Cardiac fibroblast (primary cell): ENCODE results near the gene KCNQ1OT1.

Experiments used
- DNase-seq, 2 donors: peaks; one replicate each; pipeline versions ENCODE4 v3.0.0 to v3.0.0-alpha.2; 2010; ENCODE audit warnings: low read depth in 2 of 2
- H3K4me3 ChIP-seq, 2 donors: replicated peaks in 1 of 2; 1 replicate in 1 of 2; 2 replicates in 1 of 2; pipeline ENCODE4 v1.5.1; 2011; ENCODE audit warnings: low read depth in 2 of 2, low read length in 2 of 2, mild to moderate bottlenecking in 2 of 2, moderate library complexity in 1 of 2
- CTCF ChIP-seq: IDR thresholded peaks from one replicate; pipeline ENCODE4 v1.5.1; 2011; ENCODE audit warnings: low read depth, mild to moderate bottlenecking, low read length, inconsistent platforms

The KCNQ1OT1 gene

GRCh38 chr11:2574553-2575535, 125.0 kb downstream of the KCNQ1OT1 start:
- no peak for TF ChIP-seq CTCF
- H3K4me3 ChIP-seq, result no peak overlapping the region
- DNase-seq, result no peak

- TF ChIP-seq CTCF, result no peak
- no peak for DNase-seq
- no peak overlapping the region for H3K4me3 ChIP-seq
These were observed 125.7 kb downstream of the KCNQ1OT1 start for GRCh38 chr11:2574043-2574552.

- no peak for DNase-seq
- TF ChIP-seq CTCF, result no peak
- H3K4me3 ChIP-seq, result no peak overlapping the region
These were observed 126.4 kb downstream of the KCNQ1OT1 start for GRCh38 chr11:2573240-2574042.

GRCh38 chr11:2572491-2573239, 127.1 kb downstream of the KCNQ1OT1 start:
- TF ChIP-seq CTCF, result no peak
- DNase-seq, result no peak
- H3K4me3 ChIP-seq, result no peak overlapping the region

GRCh38 chr11:2571598-2572281, 128.1 kb downstream of the KCNQ1OT1 start:
- DNase-seq, result no peak
- TF ChIP-seq CTCF, result no peak
- no peak overlapping the region for H3K4me3 ChIP-seq
